ENCODE measurements around the gene SCT. TPM values are rescaled to one million over a fixed set of nuclear protein-coding genes. Genes with fewer than 3 reads are reported as not detected.

The SCT gene
- total RNA-seq, 2 experiments from 2014 or later = not detected

- peak overlapping the region; percentile 76 for H3K4me3 ChIP-seq (ENCODE audit: low read length)
- peak overlapping the region; percentile 87 for H3K27ac Mint-ChIP-seq
- POLR2A ChIA-PET = interaction anchor here (1.5 to 2.1 kb wide), 5 partner anchors 9 to 370 kb away, joined by 4 to 25 read pairs (median 7); partner anchors contain the start of genes BET1L, RIC8A and TALDO1
- H3K36me3 ChIP-seq (ENCODE audit: insufficient read depth, low read length) = peaks cover 12% of the 10 kb centered on the region
- intact Hi-C loops (cut with DNase I, micrococcal nuclease) = loop anchor here in 1 of 2 experiments (1.0 to 5.0 kb wide), 2 partner anchors 38 to 170 kb away; partner anchors contain the start of gene IRF7
- peak overlapping the region; percentile 94 for H3K4me3 Mint-ChIP-seq
- no peaks in the 10 kb centered on the region for H3K9me3 ChIP-seq (ENCODE audit: control insufficient read depth in 1 of 2, insufficient read depth in 1 of 2, low read length in 2 of 2)
- peak overlapping the region in 1 of 2 donors; percentile 64 for H3K27ac ChIP-seq (ENCODE audit: low read depth in 1 of 2, low read length in 2 of 2)
- H3K27me3 ChIP-seq (ENCODE audit: control insufficient read depth in 1 of 2, insufficient read depth in 2 of 2, low read length in 2 of 2) = no peaks in the 10 kb centered on the region
- no peaks in the 10 kb centered on the region for H3K9me3 Mint-ChIP-seq
- peaks cover 50% of the 10 kb centered on the region for H3K4me1 Mint-ChIP-seq (ENCODE audit: low read depth)
- peaks cover 4% of the 10 kb centered on the region for H3K27me3 Mint-ChIP-seq
- CTCF ChIA-PET = interaction anchor here (1.6 kb wide), 1 partner anchor 39 kb away, joined by 4 read pairs; the partner anchor contains the start of gene IRF7
- TF ChIP-seq CTCF (IDR thresholded peaks at IDR 0.05) = no peak
- peaks cover 22% of the 10 kb centered on the region for H3K36me3 Mint-ChIP-seq (ENCODE audit: low read depth)
- ATAC-seq (ENCODE audit: poor library complexity) (no peak), DNase-seq (peak in 3 of 14 experiments; percentile 18 to 59 (median 36))
- peaks cover 62% of the 10 kb centered on the region for H3K4me1 ChIP-seq (ENCODE audit: insufficient read depth, low read length)
These were observed 50.0 kb downstream of the SCT start for GRCh38 chr11:576811-577610.

Other genes with a start within 250 kb of the SCT start
- gene PKP3, start 233.0 kb downstream of the SCT start, total RNA-seq = under 1 TPM in 1 of 2 experiments, not detected in 1; 0.60 TPM
- 100 to 1,000 TPM; 358 to 392 TPM for gene SIGIRR, start 212.2 kb downstream of the SCT start, total RNA-seq
- gene ANO9, start 185.2 kb downstream of the SCT start, total RNA-seq = 100 to 1,000 TPM; 109 to 114 TPM
- gene PTDSS2, start 176.9 kb downstream of the SCT start, total RNA-seq = 10 to 100 TPM; 15.2 to 18.4 TPM
- gene RNH1, start 119.9 kb downstream of the SCT start, total RNA-seq = 100 to 1,000 TPM; 131 to 132 TPM
- 10 to 100 TPM; 23.7 to 23.9 TPM for gene HRAS, start 91.6 kb downstream of the SCT start, total RNA-seq
- gene LRRC56, start 89.7 kb downstream of the SCT start, total RNA-seq = 1 to 10 TPM; 2.4 TPM
- 10 to 100 TPM in 1 of 2 experiments, 1 to 10 TPM in 1; 8.2 to 10.3 TPM for gene LMNTD2, start 66.4 kb downstream of the SCT start, total RNA-seq
- 10 to 100 TPM; 14.1 to 15.7 TPM for gene RASSF7, start 66.2 kb downstream of the SCT start, total RNA-seq
- 10 to 100 TPM; 37.1 to 37.6 TPM for gene PHRF1, start 50.7 kb downstream of the SCT start, total RNA-seq
- 10 to 100 TPM; 36.5 to 37.7 TPM for gene IRF7, start 11.2 kb downstream of the SCT start, total RNA-seq
- gene CDHR5, start 2.2 kb downstream of the SCT start, total RNA-seq = not detected
- gene DRD4, start 10.1 kb upstream of the SCT start, total RNA-seq = under 1 TPM; 0.70 to 0.82 TPM
- 10 to 100 TPM; 68.4 to 79.6 TPM for gene DEAF1, start 68.0 kb upstream of the SCT start, total RNA-seq
- gene TMEM80, start 68.6 kb upstream of the SCT start, total RNA-seq = 10 to 100 TPM; 21.0 to 22.0 TPM
- gene EPS8L2, start 79.0 kb upstream of the SCT start, total RNA-seq = 1 to 10 TPM; 3.5 to 4.0 TPM
- 10 to 100 TPM; 26.2 to 27.7 TPM for gene TALDO1, start 120.3 kb upstream of the SCT start, total RNA-seq
- 10 to 100 TPM; 14.7 to 16.1 TPM for gene GATD1, start 150.3 kb upstream of the SCT start, total RNA-seq
- gene CEND1, start 162.9 kb upstream of the SCT start, total RNA-seq = not detected
- gene SLC25A22, start 171.1 kb upstream of the SCT start, total RNA-seq = 10 to 100 TPM in 1 of 2 experiments, 1 to 10 TPM in 1; 9.1 to 11.1 TPM
- 10 to 100 TPM; 32.6 to 33.0 TPM for gene PIDD1, start 178.1 kb upstream of the SCT start, total RNA-seq
- gene RPLP2, start 182.8 kb upstream of the SCT start, total RNA-seq = 1,000 to 10,000 TPM; 5,234 to 5,390 TPM
- 100 to 1,000 TPM; 202 to 220 TPM for gene PNPLA2, start 191.7 kb upstream of the SCT start, total RNA-seq
- under 1 TPM in 1 of 2 experiments, not detected in 1; 0.33 TPM for gene CRACR2B, start 200.7 kb upstream of the SCT start, total RNA-seq
- 10 to 100 TPM; 20.2 to 20.8 TPM for gene CD151, start 205.8 kb upstream of the SCT start, total RNA-seq
- 10 to 100 TPM; 19.6 to 19.8 TPM for gene POLR2L, start 215.3 kb upstream of the SCT start, total RNA-seq
- gene TSPAN4, start 215.7 kb upstream of the SCT start, total RNA-seq = 1 to 10 TPM; 1.6 to 2.0 TPM

Measured in CD4-positive, alpha-beta T cell (primary cell).